Measurements from ENCODE around the gene PEMT.

PEMT gene

GRCh38 chr17:17556671-17557070, 34.8 kb downstream of the PEMT start:
- Histone ChIP-seq H2AFZ (ENCODE audit: low read depth, low read length, severe bottlenecking) (no peak overlapping the region), H3K27me3 (ENCODE audit: low read length) (no peaks in the 10 kb centered on the region), H3K27ac (ENCODE audit: low read depth, low read length) (no peak overlapping the region), H3K4me2 (ENCODE audit: low read depth, low read length, poor library complexity, severe bottlenecking) (no peak overlapping the region), H3K79me2 (ENCODE audit: insufficient read depth, low read length) (no peaks in the 10 kb centered on the region), H3K9me3 (ENCODE audit: insufficient read depth, low read length) (no peaks in the 10 kb centered on the region), H3K36me3 (ENCODE audit: low read length) (no peaks in the 10 kb centered on the region), H3K4me3 (ENCODE audit: insufficient read depth, low read length, poor library complexity, severe bottlenecking) (no peak overlapping the region), H3K9ac (ENCODE audit: low read length) (no peak overlapping the region), H3K9me2 (replicated peaks; ENCODE audit: insufficient read depth, low read length) (no peaks in the 10 kb centered on the region), H4K20me1 (ENCODE audit: low read depth, low read length) (no peaks in the 10 kb centered on the region), H3F3A (ENCODE audit: insufficient read depth) (no peaks in the 10 kb centered on the region)
- TF ChIP-seq CTCF (IDR thresholded peaks at IDR 0.05; ENCODE audit: insufficient read depth, low read length, poor library complexity, severe bottlenecking) (no peak), EZH2phosphoT487 (conservative IDR thresholded peaks at IDR 0.05; ENCODE audit: low read length) (no peak)

- Histone ChIP-seq H3K4me3 (ENCODE audit: insufficient read depth, low read length, poor library complexity, severe bottlenecking) (no peak overlapping the region), H3K27ac (ENCODE audit: low read depth, low read length) (no peak overlapping the region), H3K9ac (ENCODE audit: low read length) (no peak overlapping the region), H3K9me3 (ENCODE audit: insufficient read depth, low read length) (no peaks in the 10 kb centered on the region), H3F3A (ENCODE audit: insufficient read depth) (no peaks in the 10 kb centered on the region), H3K27me3 (ENCODE audit: low read length) (no peaks in the 10 kb centered on the region), H3K36me3 (ENCODE audit: low read length) (no peaks in the 10 kb centered on the region), H3K9me2 (replicated peaks; ENCODE audit: insufficient read depth, low read length) (no peaks in the 10 kb centered on the region), H2AFZ (ENCODE audit: low read depth, low read length, severe bottlenecking) (no peak overlapping the region), H4K20me1 (ENCODE audit: low read depth, low read length) (no peaks in the 10 kb centered on the region), H3K79me2 (ENCODE audit: insufficient read depth, low read length) (no peaks in the 10 kb centered on the region), H3K4me2 (ENCODE audit: low read depth, low read length, poor library complexity, severe bottlenecking) (no peak overlapping the region)
- TF ChIP-seq CTCF (IDR thresholded peaks at IDR 0.05; ENCODE audit: insufficient read depth, low read length, poor library complexity, severe bottlenecking) (no peak), EZH2phosphoT487 (conservative IDR thresholded peaks at IDR 0.05; ENCODE audit: low read length) (no peak)
Measured at GRCh38 chr17:17555906-17556305, 35.6 kb downstream of the PEMT start.

GRCh38 chr17:17555151-17555550, 36.4 kb downstream of the PEMT start:
- H3K9ac ChIP-seq (ENCODE audit: low read length): no peak overlapping the region
- TF ChIP-seq EZH2phosphoT487 (conservative IDR thresholded peaks at IDR 0.05; ENCODE audit: low read length) (no peak), CTCF (IDR thresholded peaks at IDR 0.05; ENCODE audit: insufficient read depth, low read length, poor library complexity, severe bottlenecking) (no peak)
- H3K4me2 ChIP-seq (ENCODE audit: low read depth, low read length, poor library complexity, severe bottlenecking): no peak overlapping the region
- H2AFZ ChIP-seq (ENCODE audit: low read depth, low read length, severe bottlenecking): no peak overlapping the region
- no peaks in the 10 kb centered on the region for H3K79me2 ChIP-seq (ENCODE audit: insufficient read depth, low read length)
- H3K9me2 ChIP-seq (replicated peaks; ENCODE audit: insufficient read depth, low read length): no peaks in the 10 kb centered on the region
- H3K9me3 ChIP-seq (ENCODE audit: insufficient read depth, low read length): no peaks in the 10 kb centered on the region
- H3K27me3 ChIP-seq (ENCODE audit: low read length): no peaks in the 10 kb centered on the region
- H3K36me3 ChIP-seq (ENCODE audit: low read length): no peaks in the 10 kb centered on the region
- no peak overlapping the region for H3K27ac ChIP-seq (ENCODE audit: low read depth, low read length)
- H3K4me3 ChIP-seq (ENCODE audit: insufficient read depth, low read length, poor library complexity, severe bottlenecking): no peak overlapping the region
- no peaks in the 10 kb centered on the region for H4K20me1 ChIP-seq (ENCODE audit: low read depth, low read length)
- H3F3A ChIP-seq (ENCODE audit: insufficient read depth): no peaks in the 10 kb centered on the region

Data from SU-DHL-6 (cell line).